ENCODE data around the gene KCNN3.

The KCNN3 gene

GRCh38 chr1:154886281-154887015 is 16.4 kb upstream of the KCNN3 start:
- no peak overlapping the region for H3K4me3 ChIP-seq (ENCODE audit: low read length)
- TF ChIP-seq ZNF274 (IDR thresholded peaks at IDR 0.05; ENCODE audit: low read depth, low read length): no peak

DNA sequence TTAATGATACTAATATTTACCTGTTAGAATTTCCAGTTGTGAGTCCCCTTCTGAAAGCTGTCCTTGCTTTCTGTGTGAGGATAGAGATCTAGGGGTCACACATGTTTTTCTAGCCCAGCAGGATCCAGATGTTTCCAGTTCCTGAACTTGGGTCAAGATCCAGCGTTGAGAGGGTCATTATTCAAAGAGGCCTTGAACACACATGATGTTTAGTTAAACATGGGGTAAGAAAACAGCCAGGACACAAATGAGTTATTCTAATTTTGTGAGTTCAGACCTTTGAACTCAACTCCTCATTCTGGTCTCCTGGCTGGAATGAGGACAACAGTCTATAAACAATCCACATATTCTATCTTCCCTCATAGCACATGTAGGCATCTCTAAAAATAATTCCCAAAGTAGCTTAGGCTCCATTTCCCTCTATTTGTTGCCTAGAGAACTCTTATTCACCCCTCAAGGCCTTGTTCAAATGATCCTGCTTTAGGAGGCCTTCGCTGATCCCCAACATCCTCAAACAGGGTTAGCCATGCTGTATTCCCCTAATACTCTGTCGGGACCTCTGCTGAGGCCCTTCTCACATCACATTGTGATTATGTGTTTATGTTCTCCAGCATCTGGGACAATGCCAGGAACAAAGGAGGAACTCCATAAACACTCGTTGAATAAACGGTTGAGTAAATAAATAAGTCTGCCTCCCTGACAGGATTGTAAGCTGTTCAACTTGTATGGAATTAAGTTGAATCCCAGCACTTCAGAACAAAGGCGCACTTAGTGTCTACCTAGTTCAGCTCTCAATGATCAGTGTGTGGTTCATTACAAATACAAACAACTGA is 15.0 kb upstream of the KCNN3 start:
- no peak for TF ChIP-seq ZNF274 (IDR thresholded peaks at IDR 0.05; ENCODE audit: low read depth, low read length)
- no peak overlapping the region for H3K4me3 ChIP-seq (ENCODE audit: low read length)

DNA sequence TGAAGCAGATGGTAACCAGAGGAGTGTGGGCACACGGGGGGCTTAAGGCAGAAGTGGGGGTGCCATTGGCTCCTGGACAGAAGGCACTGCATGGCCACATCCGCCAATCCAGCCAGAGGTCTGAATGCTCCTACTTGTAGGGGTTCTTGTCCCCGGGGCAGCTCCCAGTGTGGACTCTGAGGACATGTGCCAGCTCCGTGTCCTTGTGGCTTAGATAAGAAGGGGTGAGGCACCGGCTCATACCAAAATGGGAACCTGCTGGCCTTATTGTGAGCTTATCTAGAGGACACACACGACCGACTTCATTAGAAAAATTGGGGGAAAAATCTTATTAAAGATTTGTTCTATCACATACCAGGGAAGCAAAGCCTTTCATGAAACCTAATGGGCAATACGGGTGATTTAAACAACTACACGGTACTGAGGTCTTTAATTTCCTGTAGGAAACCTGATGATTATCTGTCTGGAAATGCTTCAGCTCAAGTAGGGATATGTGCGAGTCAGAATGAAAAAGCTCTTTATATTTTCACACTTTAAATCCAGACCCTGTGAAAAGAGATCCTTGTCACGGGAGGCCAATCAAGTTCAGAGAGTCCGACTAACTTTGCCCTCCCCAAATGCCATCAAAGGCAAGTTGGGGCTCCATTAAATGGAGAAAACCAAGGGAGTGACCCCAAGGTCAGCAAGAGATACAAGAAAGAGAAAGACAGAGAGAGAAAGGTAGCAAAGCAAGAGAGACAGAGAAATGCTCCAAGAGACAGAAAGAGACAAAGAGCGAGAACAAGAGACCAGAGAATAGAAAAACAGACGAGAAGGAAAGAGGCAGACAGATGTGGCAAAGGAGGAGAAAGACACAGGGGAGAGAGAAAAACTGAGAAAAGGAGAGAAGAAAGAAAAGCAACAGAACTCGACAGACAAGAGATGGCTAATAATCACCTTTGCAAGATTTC is 14.1 kb upstream of the KCNN3 start:
- TF ChIP-seq ZNF274 (IDR thresholded peaks at IDR 0.05; ENCODE audit: low read depth, low read length): no peak
- H3K4me3 ChIP-seq (ENCODE audit: low read length): no peak overlapping the region

GRCh38 chr1:154881820-154882535 is 11.9 kb upstream of the KCNN3 start:
- no peak for TF ChIP-seq ZNF274 (IDR thresholded peaks at IDR 0.05; ENCODE audit: low read depth, low read length)

DNA sequence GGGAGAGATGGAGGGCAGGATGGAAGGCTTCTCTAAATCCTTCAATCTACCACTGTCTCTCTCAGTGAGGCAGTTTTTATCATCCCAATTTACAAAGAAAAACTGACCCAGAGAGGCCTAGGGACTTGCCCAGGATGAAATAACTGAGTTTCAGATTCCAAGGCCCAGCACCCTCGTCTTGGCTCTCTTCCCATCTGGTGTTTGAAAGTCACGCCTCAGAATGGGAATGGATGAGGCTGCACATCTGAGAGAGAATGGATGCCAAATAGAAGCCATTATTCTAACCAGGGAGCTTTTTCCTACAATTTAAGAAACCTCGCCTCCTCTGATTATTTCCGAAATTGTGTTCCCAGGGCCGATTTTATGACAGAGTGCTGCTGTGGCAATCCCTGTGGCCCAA is 10.6 kb upstream of the KCNN3 start:
- no peak for TF ChIP-seq ZNF274 (IDR thresholded peaks at IDR 0.05; ENCODE audit: low read depth, low read length)
- H3K4me3 ChIP-seq (ENCODE audit: low read length): no peak overlapping the region

More at GRCh38 chr1:154881820-154882535, 11.9 kb upstream of the KCNN3 start:
- H3K4me3 ChIP-seq (ENCODE audit: low read length): no peak overlapping the region

- no peak for TF ChIP-seq ZNF274 (IDR thresholded peaks at IDR 0.05; ENCODE audit: low read depth, low read length)
Observed at GRCh38 chr1:154879038-154879421, 8.9 kb upstream of the KCNN3 start.

DNA sequence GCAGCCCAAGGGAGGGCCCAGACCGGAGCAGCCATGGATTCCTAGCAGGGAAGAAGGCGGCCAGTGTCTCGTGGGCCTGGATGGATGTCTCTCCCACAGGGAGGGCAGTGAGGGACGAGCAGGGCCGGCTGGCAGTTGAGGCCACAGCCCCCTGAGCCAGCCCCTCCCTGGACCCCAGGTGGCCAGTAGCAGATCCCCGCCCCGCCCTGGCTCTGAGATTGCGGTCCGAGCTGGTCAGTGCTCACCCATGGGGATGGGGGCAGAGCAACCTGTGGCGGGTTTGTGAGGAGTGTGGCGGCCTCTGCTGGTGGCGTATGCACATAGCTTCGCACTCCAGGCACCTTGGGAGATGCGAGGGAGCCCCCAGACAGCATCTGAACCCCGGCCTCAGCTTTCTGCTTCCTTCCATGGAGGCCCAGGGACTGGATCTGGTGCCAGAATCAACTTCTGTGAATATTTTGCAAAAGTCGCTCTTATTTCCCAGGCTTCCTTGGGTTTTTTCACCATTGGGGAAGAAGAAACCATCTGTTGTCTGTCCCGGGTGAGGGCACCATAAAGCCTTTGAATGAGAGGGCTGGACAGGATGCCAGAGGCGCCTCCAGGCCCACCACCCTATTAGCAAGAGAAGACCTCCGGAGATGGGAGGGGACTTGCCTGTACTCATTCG is 8.4 kb upstream of the KCNN3 start:
- TF ChIP-seq ZNF274 (IDR thresholded peaks at IDR 0.05; ENCODE audit: low read depth, low read length): no peak

More at GRCh38 chr1:154879038-154879421, 8.9 kb upstream of the KCNN3 start:
- no peak overlapping the region for H3K4me3 ChIP-seq (ENCODE audit: low read length)

GRCh38 chr1:154877370-154877974 is 7.4 kb upstream of the KCNN3 start:
- no peak overlapping the region for H3K4me3 ChIP-seq (ENCODE audit: low read length)
- TF ChIP-seq ZNF274 (IDR thresholded peaks at IDR 0.05; ENCODE audit: low read depth, low read length): no peak

More for the DNA sequence above, 8.4 kb upstream of the KCNN3 start:
- no peak overlapping the region for H3K4me3 ChIP-seq (ENCODE audit: low read length)

GRCh38 chr1:154876842-154877369 is 6.8 kb upstream of the KCNN3 start:
- no peak overlapping the region for H3K4me3 ChIP-seq (ENCODE audit: low read length)
- TF ChIP-seq ZNF274 (IDR thresholded peaks at IDR 0.05; ENCODE audit: low read depth, low read length): no peak

DNA sequence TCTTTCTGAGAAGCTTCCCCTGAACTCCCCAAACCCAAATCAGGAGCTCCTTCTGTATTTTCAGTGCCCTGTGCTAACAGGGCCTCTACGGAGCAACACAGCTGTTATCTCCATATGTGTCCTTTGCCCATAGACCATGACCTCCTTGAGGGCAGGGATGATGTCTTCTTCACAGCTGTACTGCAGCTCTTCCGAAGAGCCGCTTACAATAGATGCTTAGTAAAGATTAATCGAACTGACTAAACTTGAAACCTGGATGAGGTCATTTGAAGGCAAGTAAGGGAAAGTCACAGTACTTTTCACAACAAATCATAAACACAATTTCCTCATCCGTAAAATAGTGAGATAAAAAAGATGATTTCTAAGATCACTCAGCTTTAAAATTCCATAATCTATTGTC is 4.4 kb upstream of the KCNN3 start:
- TF ChIP-seq ZNF274 (IDR thresholded peaks at IDR 0.05; ENCODE audit: low read depth, low read length): no peak
- no peak overlapping the region for H3K4me3 ChIP-seq (ENCODE audit: low read length)

DNA sequence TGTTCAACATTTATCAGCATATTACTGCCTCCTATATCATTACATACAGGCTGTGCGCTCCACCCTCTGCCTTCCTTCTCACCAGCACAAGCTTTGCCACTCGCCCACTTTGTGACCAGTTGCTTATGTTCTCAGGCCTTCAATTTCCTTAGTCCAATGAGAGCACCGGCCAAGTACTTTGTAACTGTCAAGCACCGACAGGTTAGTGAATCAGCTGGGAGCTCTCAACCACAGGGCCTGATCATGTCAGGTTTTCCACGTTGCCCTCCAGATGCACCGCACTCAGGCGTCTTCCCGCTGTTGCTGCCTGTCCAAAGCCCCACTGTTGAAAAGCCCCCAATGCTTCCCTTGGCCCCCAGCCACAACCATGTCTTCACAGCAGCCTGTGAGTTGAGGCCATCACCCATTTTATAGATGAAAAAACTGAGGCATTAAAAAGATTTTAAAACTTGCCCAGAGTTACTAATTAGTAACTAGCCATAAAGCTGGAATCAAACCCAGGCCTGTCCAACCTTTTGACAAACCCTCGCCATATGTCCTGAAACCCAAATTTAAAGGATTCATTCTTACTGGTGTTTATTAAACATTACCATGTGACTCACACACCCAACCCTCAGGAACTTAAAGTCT is 3.4 kb upstream of the KCNN3 start:
- no peak overlapping the region for H3K4me3 ChIP-seq (ENCODE audit: low read length)
- no peak for TF ChIP-seq ZNF274 (IDR thresholded peaks at IDR 0.05; ENCODE audit: low read depth, low read length)

GRCh38 chr1:154871374-154871773 is 1.3 kb upstream of the KCNN3 start:
- no peak overlapping the region for H3K4me3 ChIP-seq (ENCODE audit: low read length)
- TF ChIP-seq ZNF274 (IDR thresholded peaks at IDR 0.05; ENCODE audit: low read depth, low read length): no peak

All from GM08714 (cell line).